ENCODE measurements around the gene GPR107. TPM values are rescaled to one million over a fixed set of nuclear protein-coding genes. Genes with fewer than 3 reads are reported as not detected.

The GPR107 gene
- total and polyA plus RNA-seq, 2 of the 8 experiments (the other 6 are each of a cell fraction or from before 2014, with no cell fraction given): 19.3 to 30.7 TPM

DNA sequence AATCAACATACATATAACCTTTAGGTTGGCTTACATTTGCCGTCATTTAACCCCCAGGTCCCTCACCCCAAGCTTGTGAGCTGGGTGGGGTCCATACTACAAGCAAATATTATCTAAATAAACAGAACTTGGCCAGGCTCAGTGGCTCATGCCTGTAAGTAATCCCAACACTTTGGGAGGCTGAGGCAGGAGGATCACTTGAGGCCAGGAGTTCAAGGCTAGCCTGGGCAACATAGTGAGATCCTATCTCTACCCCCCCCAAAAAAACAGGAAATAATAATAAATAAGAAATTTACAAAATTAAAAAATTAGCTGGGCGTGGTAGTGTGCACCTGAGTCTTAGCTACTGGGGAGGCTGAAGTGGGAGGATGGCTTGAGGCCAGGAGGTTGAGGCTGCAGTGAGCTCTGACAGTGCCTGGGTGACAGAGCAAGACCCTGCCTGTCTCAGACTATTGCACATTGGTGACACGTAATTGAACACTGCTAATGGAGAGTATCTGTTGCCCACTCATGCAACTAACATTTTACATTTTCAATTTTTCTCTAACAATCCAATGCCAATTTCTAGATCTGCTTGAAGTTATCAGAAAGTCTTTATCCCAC lies 29.6 kb upstream of the GPR107 start:
- Histone ChIP-seq H3K4me2 (ENCODE audit: insufficient read depth in 1 of 2, low read depth in 2 of 2, low read length in 2 of 2) (no peak overlapping the region), H3K79me1 (ENCODE audit: low read depth, low read length) (peaks cover 3% of the 10 kb centered on the region; the same call in 1 of the 2 replicates), H3K56ac (replicated peaks; ENCODE audit: insufficient read length, low read depth, low read length) (no peak overlapping the region), H3K27me3 (replicated peaks in 1 of 4; ENCODE audit: control insufficient read depth in 3 of 4, extremely low read depth in 1 of 4, insufficient read depth in 3 of 4, low read length in 3 of 4) (no peaks in the 10 kb centered on the region), H3K4me1 (replicated peaks in 1 of 4; ENCODE audit: control insufficient read depth in 3 of 4, insufficient read depth in 4 of 4, low read length in 3 of 4) (no peaks in the 10 kb centered on the region), H4K5ac (ENCODE audit: insufficient read length, low read depth, low read length) (no peak overlapping the region), H3K23ac (ENCODE audit: insufficient read length) (no peak overlapping the region), H3K18ac (ENCODE audit: extremely low read depth, low read length) (no peak overlapping the region), H4K91ac (replicated peaks; ENCODE audit: insufficient read length, low read length) (no peak overlapping the region), H4K8ac (ENCODE audit: extremely low read depth, insufficient read depth, low read length) (no peak overlapping the region), H2AK5ac (ENCODE audit: low read depth, low read length) (no peak overlapping the region), H3K4ac (replicated peaks; ENCODE audit: insufficient read length, low read depth, low read length) (no peak overlapping the region), H2BK5ac (ENCODE audit: low read depth, low read length) (no peak overlapping the region), H3K79me2 (ENCODE audit: control insufficient read depth in 1 of 2, insufficient read depth in 2 of 2, low read length in 2 of 2) (peaks cover 0 to 18% of the 10 kb centered on the region in 2 experiments; a peak in 1 of 4 replicates), H2BK15ac (ENCODE audit: low read length) (no peak overlapping the region), H3K27ac (ENCODE audit: low read depth, low read length) (no peak overlapping the region), H3K14ac (ENCODE audit: insufficient read length) (no peak overlapping the region), H2BK120ac (replicated peaks; ENCODE audit: low read depth, low read length) (no peak overlapping the region), H3K4me3 (ENCODE audit: extremely low read depth in 1 of 4, insufficient read depth in 2 of 4, low read depth in 3 of 4, low read length in 4 of 4) (no peak overlapping the region), H3K9me3 (ENCODE audit: insufficient read depth in 2 of 2, low read depth in 1 of 2, low read length in 1 of 2) (no peaks in the 10 kb centered on the region), H2AFZ (ENCODE audit: low read length) (no peak overlapping the region), H3K23me2 (ENCODE audit: low read depth, low read length) (no peaks in the 10 kb centered on the region), H3K9ac (replicated peaks in 1 of 4; ENCODE audit: extremely low read depth in 1 of 4, low read depth in 3 of 4, low read length in 3 of 4) (no peak overlapping the region), H2BK20ac (ENCODE audit: low read length) (no peak overlapping the region), H3K36me3 (ENCODE audit: control insufficient read depth in 2 of 4, insufficient read depth in 4 of 4, low read length in 3 of 4) (no peaks in the 10 kb centered on the region), H2BK12ac (ENCODE audit: low read depth, low read length) (no peak overlapping the region), H4K20me1 (replicated peaks in 1 of 2; ENCODE audit: control insufficient read depth in 1 of 2, insufficient read depth in 2 of 2, low read length in 2 of 2) (no peaks in the 10 kb centered on the region)
- 91% methylated on average over 3 of the region's 3 CpGs; no CpG with 5 or more reads in 1 of the 2 experiments for WGBS, 2 experiments (ENCODE audit: extremely low coverage in 1 of 2, insufficient coverage in 1 of 2, insufficient read length in 1 of 2, insufficient replicate concordance in 2 of 2, low coverage in 1 of 2, low lambda C conversion rate in 2 of 2, missing lambda C conversion rate in 1 of 2)
- TF ChIP-seq CBX5 (IDR thresholded peaks at IDR 0.05; ENCODE audit: low read depth, low read length): no peak
- TF ChIP-seq, protein P1, sequence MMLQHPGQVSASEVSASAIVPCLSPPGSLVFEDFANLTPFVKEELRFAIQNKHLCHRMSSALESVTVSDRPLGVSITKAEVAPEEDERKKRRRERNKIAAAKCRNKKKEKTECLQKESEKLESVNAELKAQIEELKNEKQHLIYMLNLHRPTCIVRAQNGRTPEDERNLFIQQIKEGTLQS (IDR thresholded peaks at IDR 0.05; ENCODE audit: insufficient read depth, low read depth, low read length): no peak
- TF ChIP-seq BACH1 (IDR thresholded peaks at IDR 0.05; ENCODE audit: low read length): no peak
- TF ChIP-seq HDAC2 (IDR thresholded peaks at IDR 0.05; ENCODE audit: borderline replicate concordance in 1 of 2, low read depth in 2 of 2, low read length in 2 of 2): no peak
- no peak for TF ChIP-seq TAF1 (IDR thresholded peaks at IDR 0.05; ENCODE audit: low read depth, low read length)
- TF ChIP-seq, protein P2, sequence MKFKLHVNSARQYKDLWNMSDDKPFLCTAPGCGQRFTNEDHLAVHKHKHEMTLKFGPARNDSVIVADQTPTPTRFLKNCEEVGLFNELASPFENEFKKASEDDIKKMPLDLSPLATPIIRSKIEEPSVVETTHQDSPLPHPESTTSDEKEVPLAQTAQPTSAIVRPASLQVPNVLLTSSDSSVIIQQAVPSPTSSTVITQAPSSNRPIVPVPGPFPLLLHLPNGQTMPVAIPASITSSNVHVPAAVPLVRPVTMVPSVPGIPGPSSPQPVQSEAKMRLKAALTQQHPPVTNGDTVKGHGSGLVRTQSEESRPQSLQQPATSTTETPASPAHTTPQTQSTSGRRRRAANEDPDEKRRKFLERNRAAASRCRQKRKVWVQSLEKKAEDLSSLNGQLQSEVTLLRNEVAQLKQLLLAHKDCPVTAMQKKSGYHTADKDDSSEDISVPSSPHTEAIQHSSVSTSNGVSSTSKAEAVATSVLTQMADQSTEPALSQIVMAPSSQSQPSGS (IDR thresholded peaks at IDR 0.05; ENCODE audit: low read length): no peak
- no peak for TF ChIP-seq CBX8 (IDR thresholded peaks at IDR 0.05; ENCODE audit: borderline replicate concordance, low read depth, low read length)
- CTCF ChIA-PET (ENCODE audit: partially characterized antibody): no interaction called here
- POLR2A ChIA-PET (ENCODE audit: partially characterized antibody): interaction anchor here (1.5 kb wide), 1 partner anchor 18 kb away, joined by 3 read pairs; the partner anchor contains the start of gene FNBP1
- FAIRE-seq (no peak), DNase-seq (ENCODE audit: low read depth in 1 of 2, low spot score in 2 of 2) (no peak)
